Measurements from ENCODE around the gene PCDHGC3.

The PCDHGC3 gene

DNA sequence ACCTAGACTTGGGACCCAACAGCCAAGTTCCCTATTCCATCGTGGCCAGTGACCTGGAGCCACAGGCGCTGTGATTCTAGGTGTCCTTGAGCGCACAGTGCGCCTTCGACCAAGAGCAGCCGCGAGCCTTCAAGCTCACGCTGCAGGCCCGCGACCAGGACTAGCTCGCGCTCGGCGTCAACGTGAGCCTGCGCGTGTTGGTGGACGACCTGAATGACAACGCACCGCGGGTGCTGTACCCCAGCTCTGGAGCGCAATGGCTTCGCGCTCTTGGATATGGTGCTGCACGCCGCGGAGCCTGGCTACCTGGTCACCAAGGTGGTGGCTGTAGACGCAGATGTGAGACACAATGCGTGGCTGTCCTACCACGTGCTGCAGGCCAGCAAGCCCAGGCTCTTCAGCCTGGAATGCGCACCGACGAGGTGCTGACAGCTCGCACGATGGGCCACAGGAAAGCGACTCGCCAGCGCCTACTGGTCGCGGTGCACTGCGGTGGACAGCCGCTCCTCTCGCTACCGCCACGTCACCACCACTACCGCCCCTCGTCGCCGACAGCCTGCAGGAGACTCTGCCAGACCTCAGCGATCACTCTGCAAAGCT is 34.1 kb upstream of the PCDHGC3 start:
- Histone ChIP-seq H3K27ac (ENCODE audit: low read depth, low read length) (no peak overlapping the region), H3K4me1 (ENCODE audit: control insufficient read depth, insufficient read depth, low read length) (no peaks in the 10 kb centered on the region), H3K27me3 (ENCODE audit: control insufficient read depth, insufficient read depth, low read length) (no peaks in the 10 kb centered on the region), H3K36me3 (ENCODE audit: control insufficient read depth, insufficient read depth, low read length) (no peaks in the 10 kb centered on the region), H3K4me3 (ENCODE audit: low read depth, low read length) (no peak overlapping the region), H3K9me3 (ENCODE audit: control insufficient read depth, insufficient read depth, low read depth, low read length) (peaks cover 7% of the 10 kb centered on the region), H3K9ac (ENCODE audit: low read length) (no peak overlapping the region)

DNA sequence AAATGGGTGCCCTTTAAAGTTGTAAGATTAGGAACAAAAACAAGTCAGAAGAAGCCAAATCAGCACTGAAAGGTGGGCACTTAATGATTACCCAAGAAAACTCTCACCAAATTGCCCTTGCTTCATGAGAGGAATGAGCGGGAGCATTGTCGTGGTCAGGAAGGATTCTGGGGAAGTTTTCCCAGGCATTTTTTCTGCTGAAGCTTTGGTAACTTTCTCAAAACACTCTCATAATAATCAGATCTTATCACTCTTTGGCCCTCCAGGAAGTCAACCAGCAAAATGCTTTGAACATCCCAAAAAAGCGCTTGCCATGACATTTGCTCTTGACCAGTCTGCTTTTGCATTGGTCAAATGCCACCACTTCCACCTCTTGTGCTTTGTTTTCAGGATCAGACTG is 10.4 kb upstream of the PCDHGC3 start:
- H3K36me3 ChIP-seq (ENCODE audit: control insufficient read depth, insufficient read depth, low read length) = no peaks in the 10 kb centered on the region
- H3K9me3 ChIP-seq (ENCODE audit: control insufficient read depth, insufficient read depth, low read depth, low read length) = no peaks in the 10 kb centered on the region
- H3K9ac ChIP-seq (ENCODE audit: low read length) = no peak overlapping the region
- H3K27ac ChIP-seq (ENCODE audit: low read depth, low read length) = no peak overlapping the region
- H3K4me3 ChIP-seq (ENCODE audit: low read depth, low read length) = no peak overlapping the region
- no peaks in the 10 kb centered on the region for H3K4me1 ChIP-seq (ENCODE audit: control insufficient read depth, insufficient read depth, low read length)
- H3K27me3 ChIP-seq (ENCODE audit: control insufficient read depth, insufficient read depth, low read length) = no peaks in the 10 kb centered on the region

- H3K27me3 ChIP-seq (ENCODE audit: control insufficient read depth, insufficient read depth, low read length) = peaks cover 29% of the 10 kb centered on the region
- no peaks in the 10 kb centered on the region for H3K9me3 ChIP-seq (ENCODE audit: control insufficient read depth, insufficient read depth, low read depth, low read length)
- no peak overlapping the region for H3K27ac ChIP-seq (ENCODE audit: low read depth, low read length)
- H3K4me3 ChIP-seq (ENCODE audit: low read depth, low read length) = peak overlapping the region; percentile 80
- peak overlapping the region; percentile 63 for H3K9ac ChIP-seq (ENCODE audit: low read length)
- no peaks in the 10 kb centered on the region for H3K36me3 ChIP-seq (ENCODE audit: control insufficient read depth, insufficient read depth, low read length)
- H3K4me1 ChIP-seq (ENCODE audit: control insufficient read depth, insufficient read depth, low read length) = peaks cover 19% of the 10 kb centered on the region; the same call in 1 of the 2 replicates
Observed at GRCh38 chr5:141476132-141476911, 556 bp downstream of the PCDHGC3 start.

DNA sequence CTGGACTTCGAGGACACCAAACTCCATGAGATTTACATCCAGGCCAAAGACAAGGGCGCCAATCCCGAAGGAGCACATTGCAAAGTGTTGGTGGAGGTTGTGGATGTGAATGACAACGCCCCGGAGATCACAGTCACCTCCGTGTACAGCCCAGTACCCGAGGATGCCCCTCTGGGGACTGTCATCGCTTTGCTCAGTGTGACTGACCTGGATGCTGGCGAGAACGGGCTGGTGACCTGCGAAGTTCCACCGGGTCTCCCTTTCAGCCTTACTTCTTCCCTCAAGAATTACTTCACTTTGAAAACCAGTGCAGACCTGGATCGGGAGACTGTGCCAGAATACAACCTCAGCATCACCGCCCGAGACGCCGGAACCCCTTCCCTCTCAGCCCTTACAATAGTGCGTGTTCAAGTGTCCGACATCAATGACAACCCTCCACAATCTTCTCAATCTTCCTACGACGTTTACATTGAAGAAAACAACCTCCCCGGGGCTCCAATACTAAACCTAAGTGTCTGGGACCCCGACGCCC is 1.3 kb downstream of the PCDHGC3 start:
- H3K27ac ChIP-seq (ENCODE audit: low read depth, low read length) = no peak overlapping the region
- H3K9ac ChIP-seq (ENCODE audit: low read length) = no peak overlapping the region
- no peaks in the 10 kb centered on the region for H3K9me3 ChIP-seq (ENCODE audit: control insufficient read depth, insufficient read depth, low read depth, low read length)
- H3K4me3 ChIP-seq (ENCODE audit: low read depth, low read length) = peak overlapping the region; percentile 80
- H3K27me3 ChIP-seq (ENCODE audit: control insufficient read depth, insufficient read depth, low read length) = peaks cover 29% of the 10 kb centered on the region
- peaks cover 19% of the 10 kb centered on the region; the same call in 1 of the 2 replicates for H3K4me1 ChIP-seq (ENCODE audit: control insufficient read depth, insufficient read depth, low read length)
- no peaks in the 10 kb centered on the region for H3K36me3 ChIP-seq (ENCODE audit: control insufficient read depth, insufficient read depth, low read length)

DNA sequence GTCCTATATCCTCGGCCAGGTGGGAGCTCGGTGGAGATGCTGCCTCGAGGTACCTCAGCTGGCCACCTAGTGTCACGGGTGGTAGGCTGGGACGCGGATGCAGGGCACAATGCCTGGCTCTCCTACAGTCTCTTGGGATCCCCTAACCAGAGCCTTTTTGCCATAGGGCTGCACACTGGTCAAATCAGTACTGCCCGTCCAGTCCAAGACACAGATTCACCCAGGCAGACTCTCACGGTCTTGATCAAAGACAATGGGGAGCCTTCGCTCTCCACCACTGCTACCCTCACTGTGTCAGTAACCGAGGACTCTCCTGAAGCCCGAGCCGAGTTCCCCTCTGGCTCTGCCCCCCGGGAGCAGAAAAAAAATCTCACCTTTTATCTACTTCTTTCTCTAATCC is 2.0 kb downstream of the PCDHGC3 start:
- Histone ChIP-seq H3K9ac (ENCODE audit: low read length) (no peak overlapping the region), H3K4me1 (ENCODE audit: control insufficient read depth, insufficient read depth, low read length) (peaks cover 19% of the 10 kb centered on the region; the same call in 1 of the 2 replicates), H3K27ac (ENCODE audit: low read depth, low read length) (no peak overlapping the region), H3K36me3 (ENCODE audit: control insufficient read depth, insufficient read depth, low read length) (no peaks in the 10 kb centered on the region), H3K4me3 (ENCODE audit: low read depth, low read length) (0 out of 2 replicates have a peak overlapping the region, but pooled peaks have one; percentile 13), H3K27me3 (ENCODE audit: control insufficient read depth, insufficient read depth, low read length) (peaks cover 29% of the 10 kb centered on the region), H3K9me3 (ENCODE audit: control insufficient read depth, insufficient read depth, low read depth, low read length) (no peaks in the 10 kb centered on the region)

DNA sequence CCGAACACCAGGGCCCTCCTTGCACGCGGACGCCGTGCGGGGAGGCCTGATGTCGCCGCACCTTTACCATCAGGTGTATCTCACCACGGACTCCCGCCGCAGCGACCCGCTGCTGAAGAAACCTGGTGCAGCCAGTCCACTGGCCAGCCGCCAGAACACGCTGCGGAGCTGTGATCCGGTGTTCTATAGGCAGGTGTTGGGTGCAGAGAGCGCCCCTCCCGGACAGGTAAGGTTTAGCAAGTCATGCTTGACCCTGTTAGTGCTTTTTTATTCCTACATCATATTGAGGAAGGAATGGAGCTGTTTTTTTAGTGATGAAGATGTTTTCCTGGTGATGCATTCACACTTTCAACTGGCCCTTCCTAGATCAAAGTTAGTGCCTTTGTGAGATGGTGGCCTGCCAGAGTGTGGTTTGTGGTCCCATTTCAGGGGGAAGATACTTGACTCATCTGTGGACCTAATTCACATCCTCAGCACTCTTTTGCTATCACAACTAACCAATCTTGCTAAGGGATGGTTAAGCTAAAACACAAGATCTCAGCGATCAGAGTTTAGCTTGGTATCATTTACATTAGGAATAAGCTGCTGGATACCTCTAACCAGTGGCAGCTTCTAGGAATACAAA is 2.7 kb downstream of the PCDHGC3 start:
- no peak overlapping the region for H3K9ac ChIP-seq (ENCODE audit: low read length)

DNA sequence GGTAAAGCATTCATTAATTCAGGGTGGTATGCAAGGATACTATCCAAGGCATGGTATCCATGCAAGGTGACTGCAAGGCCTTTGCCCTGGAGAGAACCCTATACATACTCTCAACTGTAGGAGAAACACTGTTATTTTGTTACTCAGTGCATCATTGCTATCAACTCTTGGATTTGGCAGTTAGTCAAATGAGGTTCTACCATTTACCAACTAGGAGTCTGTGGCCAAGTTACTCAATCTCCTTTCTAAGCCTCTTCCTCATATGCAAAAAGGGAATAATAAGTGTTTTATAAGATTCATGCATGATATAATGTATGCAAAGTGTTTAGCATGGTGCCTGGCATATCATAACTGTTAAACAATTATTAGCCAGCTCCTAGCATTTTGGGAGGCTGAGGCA is 4.0 kb downstream of the PCDHGC3 start:
- H3K4me3 ChIP-seq (ENCODE audit: low read depth, low read length) = no peak overlapping the region

More for the DNA sequence above, 2.7 kb downstream of the PCDHGC3 start:
- Histone ChIP-seq H3K9me3 (ENCODE audit: control insufficient read depth, insufficient read depth, low read depth, low read length) (no peaks in the 10 kb centered on the region), H3K36me3 (ENCODE audit: control insufficient read depth, insufficient read depth, low read length) (no peaks in the 10 kb centered on the region), H3K4me3 (ENCODE audit: low read depth, low read length) (peak overlapping the region; percentile 13; the same call in 1 of the 2 replicates), H3K27me3 (ENCODE audit: control insufficient read depth, insufficient read depth, low read length) (peaks cover 29% of the 10 kb centered on the region), H3K27ac (ENCODE audit: low read depth, low read length) (no peak overlapping the region), H3K4me1 (ENCODE audit: control insufficient read depth, insufficient read depth, low read length) (peaks cover 26% of the 10 kb centered on the region)

DNA sequence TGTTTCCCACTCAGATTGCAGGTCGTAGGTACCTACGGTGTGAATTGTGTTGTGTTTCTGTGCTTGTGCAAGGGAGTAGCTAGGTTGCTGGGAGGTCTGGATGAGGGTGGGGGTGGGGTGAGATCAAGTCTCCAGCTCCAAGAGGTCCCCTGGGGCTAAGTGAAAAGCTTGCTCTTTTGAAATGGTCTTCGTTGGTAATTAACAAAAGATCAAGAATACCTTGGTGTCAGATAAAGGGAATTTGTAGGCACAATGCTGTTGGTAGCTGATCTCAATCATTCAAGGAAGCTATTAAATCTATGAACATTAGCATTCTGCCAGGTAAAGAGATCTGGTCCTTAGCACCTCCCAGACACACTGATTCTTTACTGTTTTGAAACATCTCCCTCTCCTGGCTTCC is 8.1 kb downstream of the PCDHGC3 start:
- Histone ChIP-seq H3K36me3 (ENCODE audit: control insufficient read depth, insufficient read depth, low read length) (no peaks in the 10 kb centered on the region; the same call in 1 of the 2 replicates), H3K27me3 (ENCODE audit: control insufficient read depth, insufficient read depth, low read length) (peaks cover 27% of the 10 kb centered on the region), H3K4me1 (ENCODE audit: control insufficient read depth, insufficient read depth, low read length) (peaks cover 38% of the 10 kb centered on the region), H3K9me3 (ENCODE audit: control insufficient read depth, insufficient read depth, low read depth, low read length) (no peaks in the 10 kb centered on the region), H3K9ac (ENCODE audit: low read length) (peak overlapping the region; percentile 40), H3K4me3 (ENCODE audit: low read depth, low read length) (peak overlapping the region; percentile 74), H3K27ac (ENCODE audit: low read depth, low read length) (peak overlapping the region; percentile 37; the same call in 1 of the 2 replicates)

More for the DNA sequence above, 4.0 kb downstream of the PCDHGC3 start:
- Histone ChIP-seq H3K27me3 (ENCODE audit: control insufficient read depth, insufficient read depth, low read length) (peaks cover 29% of the 10 kb centered on the region), H3K9ac (ENCODE audit: low read length) (no peak overlapping the region), H3K36me3 (ENCODE audit: control insufficient read depth, insufficient read depth, low read length) (no peaks in the 10 kb centered on the region), H3K4me1 (ENCODE audit: control insufficient read depth, insufficient read depth, low read length) (peaks cover 36% of the 10 kb centered on the region), H3K27ac (ENCODE audit: low read depth, low read length) (no peak overlapping the region), H3K9me3 (ENCODE audit: control insufficient read depth, insufficient read depth, low read depth, low read length) (no peaks in the 10 kb centered on the region)

- Histone ChIP-seq H3K9ac (ENCODE audit: low read length) (peak overlapping the region; percentile 40), H3K4me1 (ENCODE audit: control insufficient read depth, insufficient read depth, low read length) (peaks cover 41% of the 10 kb centered on the region), H3K27me3 (ENCODE audit: control insufficient read depth, insufficient read depth, low read length) (peaks cover 31% of the 10 kb centered on the region), H3K4me3 (ENCODE audit: low read depth, low read length) (peak overlapping the region; percentile 74), H3K27ac (ENCODE audit: low read depth, low read length) (peak overlapping the region; percentile 37; the same call in 1 of the 2 replicates), H3K9me3 (ENCODE audit: control insufficient read depth, insufficient read depth, low read depth, low read length) (no peaks in the 10 kb centered on the region), H3K36me3 (ENCODE audit: control insufficient read depth, insufficient read depth, low read length) (no peaks in the 10 kb centered on the region; the same call in 1 of the 2 replicates)
Observed at GRCh38 chr5:141484310-141484640, 8.5 kb downstream of the PCDHGC3 start.

DNA sequence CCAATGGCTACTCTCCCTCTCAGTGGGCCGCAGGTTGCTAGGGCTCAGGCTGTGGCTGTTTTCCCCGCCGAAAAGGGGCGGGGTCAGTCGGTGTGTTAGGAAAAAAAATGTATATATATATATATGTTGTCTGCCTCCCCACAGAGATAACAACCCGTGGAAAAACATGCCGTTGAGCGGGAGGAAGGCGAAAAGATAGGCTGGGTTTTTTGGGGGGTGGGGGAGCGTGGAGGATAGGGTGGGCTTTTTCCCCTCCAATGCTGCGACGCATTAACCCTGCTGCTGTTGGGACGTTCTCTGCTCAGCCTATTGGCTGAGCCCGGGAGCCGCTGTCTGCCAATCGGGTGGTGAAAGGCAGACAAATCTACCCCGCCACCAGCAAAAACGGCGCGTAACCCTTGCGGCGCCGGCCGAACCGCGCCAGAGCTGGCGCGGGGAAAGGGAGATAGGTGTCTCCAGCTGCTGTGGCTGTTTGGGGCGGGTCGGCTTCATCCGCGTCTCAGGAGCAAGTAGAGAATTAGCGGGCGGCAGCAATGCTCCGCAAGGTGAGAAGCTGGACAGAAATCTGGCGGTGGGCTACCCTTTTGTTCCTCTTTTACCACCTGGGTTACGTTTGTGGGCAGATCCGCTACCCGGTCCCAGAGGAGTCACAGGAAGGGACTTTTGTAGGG is 9.0 kb downstream of the PCDHGC3 start, which contains the start of gene PCDHGC4:
Gene PCDHGC4, plus strand, starts transcription at position 390 of the 671 bp plus-strand sequence. Its CDS starts 144 bp downstream, at position 534.
- Histone ChIP-seq H3K9ac (ENCODE audit: low read length) (peak within 1 kb of the TSS; percentile 40), H3K4me1 (ENCODE audit: control insufficient read depth, insufficient read depth, low read length) (peaks cover 43% of the 10 kb centered on the region), H3K27me3 (ENCODE audit: control insufficient read depth, insufficient read depth, low read length) (peaks cover 36% of the 10 kb centered on the region), H3K27ac (ENCODE audit: low read depth, low read length) (peak within 1 kb of the TSS; percentile 37; the same call in 1 of the 2 replicates), H3K36me3 (ENCODE audit: control insufficient read depth, insufficient read depth, low read length) (no peaks in the 10 kb centered on the region; the same call in 1 of the 2 replicates), H3K4me3 (ENCODE audit: low read depth, low read length) (peak within 1 kb of the TSS; percentile 74), H3K9me3 (ENCODE audit: control insufficient read depth, insufficient read depth, low read depth, low read length) (no peaks in the 10 kb centered on the region)
